GM12878 (cell line): Measurements from ENCODE around the gene CYREN. TPM values are rescaled to one million over a fixed set of nuclear protein-coding genes. Genes with fewer than 3 reads are reported as not detected.

ENCODE experiments used
- ATF2 ChIP-seq: IDR thresholded peaks from 2 replicates; pipeline ENCODE4 v1.6.1; 2012; ENCODE audit warnings: low read length, inconsistent platforms
- BACH1 ChIP-seq: fragments of 450-650 bp; IDR thresholded peaks from 2 replicates; pipeline ENCODE4 v1.6.1; 2017; ENCODE audit warnings: mild to moderate bottlenecking, borderline replicate concordance
- BCL11A ChIP-seq: IDR thresholded peaks from 2 replicates; pipeline ENCODE4 v1.6.1; 2011; ENCODE audit warnings: low read depth, low read length
- BCL3 ChIP-seq: IDR thresholded peaks from 2 replicates; pipeline ENCODE4 v1.6.1; 2011; ENCODE audit warnings: borderline replicate concordance, low read depth, mild to moderate bottlenecking, moderate library complexity, low read length; ENCODE audit not compliant: insufficient read depth, poor library complexity, severe bottlenecking
- BRCA1 ChIP-seq: IDR thresholded peaks from 2 replicates; pipeline ENCODE4 v1.6.1; 2011; ENCODE audit warnings: low read depth, low read length, improper control_type of control experiment
- CREM ChIP-seq: IDR thresholded peaks from 2 replicates; pipeline ENCODE4 v1.6.1; 2014; ENCODE audit warnings: antibody characterized with exemption, low read depth
- EED ChIP-seq: sonication (generic); IDR thresholded peaks from 2 replicates; pipeline ENCODE4 v1.6.1; 2016; ENCODE audit warnings: antibody characterized with exemption, low read depth
- HDAC6 ChIP-seq: fragments of 200-600 bp; sonication (generic); IDR thresholded peaks from one replicate; pipeline ENCODE4 v1.8.0; 2017; ENCODE audit warnings: antibody characterized with exemption; ENCODE audit not compliant: unreplicated experiment
- IRF5 ChIP-seq: fragments of 450-650 bp; IDR thresholded peaks from 2 replicates; pipeline ENCODE4 v1.6.1; 2017; ENCODE audit warnings: borderline replicate concordance
- MAX ChIP-seq: IDR thresholded peaks from 2 replicates; pipeline ENCODE4 v1.6.1; 2012; ENCODE audit warnings: low read depth, low read length, improper control_type of control experiment
- MEF2B ChIP-seq: fragments of 450-650 bp; IDR thresholded peaks from 2 replicates; pipeline ENCODE4 v1.6.1; 2018; ENCODE audit warnings: mild to moderate bottlenecking, moderate library complexity; ENCODE audit not compliant: partially characterized antibody, poor library complexity, severe bottlenecking
- MLLT1 ChIP-seq: fragments of 450-650 bp; IDR thresholded peaks from 2 replicates; pipeline ENCODE4 v1.6.1; 2016; ENCODE audit warnings: mild to moderate bottlenecking
- POLR2AphosphoS2 ChIP-seq: IDR thresholded peaks from 2 replicates; pipeline ENCODE4 v1.6.1; 2011; ENCODE audit warnings: low read depth, mild to moderate bottlenecking, low read length, improper control_type of control experiment, moderate library complexity
- RAD21 ChIP-seq: IDR thresholded peaks from 2 replicates; pipeline ENCODE4 v1.6.1; 2011; ENCODE audit warnings: mild to moderate bottlenecking, low read depth, low read length, moderate library complexity; ENCODE audit not compliant: insufficient read depth
- RELB ChIP-seq: fragments of 450-650 bp; IDR thresholded peaks from 2 replicates; pipeline ENCODE4 v1.6.1; 2017; ENCODE audit warnings: low read depth, mild to moderate bottlenecking, moderate library complexity
- RUNX3 ChIP-seq: IDR thresholded peaks from 2 replicates; pipeline ENCODE4 v1.6.1; 2012; ENCODE audit warnings: low read length, inconsistent platforms
- ZBED1 ChIP-seq: IDR thresholded peaks from 2 replicates; pipeline ENCODE4 v1.6.1; 2016; ENCODE audit warnings: borderline replicate concordance
- ZBTB4 ChIP-seq: fragments of 450-650 bp; formaldehyde crosslinking; IDR thresholded peaks from 2 replicates; pipeline ENCODE4 v1.4.0; 2022; ENCODE audit warnings: mild to moderate bottlenecking, moderate library complexity
- polyA plus RNA-seq, 11 experiments: library from polyadenylated mRNA; depleted of rRNA in 4 of 11; unstranded in 6 of 11; stranded (reverse) in 5 of 11; fragments of >200 nt; fragmentation: Nextera tagmentation in 4 of 11; fragmentation: Illumina TruSeq in 1 of 11; extraction: Ambion mirVana in 4 of 11; extraction: Trizol in 1 of 11; gene quantifications; 1 replicate in 1 of 11; 2 replicates in 10 of 11; pipeline versions ENCODE4 v1.2.1 to v1.2.3, GENCODE V29; 2011 to 2016; ENCODE audit warnings: inconsistent platforms in 2 of 11, missing spikeins in 2 of 11, low read depth in 1 of 11
- total RNA-seq, 4 experiments: library from RNA; depleted of rRNA in 3 of 4; stranded (reverse); fragments of >200 nt in 3 of 4; fragmentation: Illumina TruSeq in 1 of 4; extraction: Trizol in 1 of 4; gene quantifications; 2 replicates each; pipeline versions ENCODE4 v1.2.1 to v1.2.3, GENCODE V29; 2013 to 2021

The CYREN gene
- total and polyA plus RNA-seq, 10 of the 15 experiments (the other 5 are each of a cell fraction or from before 2014, with no cell fraction given) = 8.7 to 64.3 (median 55.7) TPM

GRCh38 chr7:135188298-135188984, 17.9 kb upstream of the CYREN start (continued):
- TF ChIP-seq ATF2 (peak; percentile 46; the same call in 1 of the 2 replicates), RAD21 (no peak), CREM (no peak), ZBED1 (no peak), RELB (peak; percentile 82; the same call in 1 of the 2 replicates), BACH1 (peak; percentile 49; the same call in 1 of the 2 replicates), MLLT1 (peak; percentile 82), MAX (no peak), EED (peak; percentile 35), BCL11A (0 out of 2 replicates have a peak, but pooled peaks have one; percentile 1), ZBTB4 (CRISPR knock-in tag) (no peak), BCL3 (no peak), IRF5 (no peak), POLR2AphosphoS2 (peak; percentile 33; the same call in 1 of the 2 replicates), BRCA1 (no peak), MEF2B (peak; percentile 98), RUNX3 (peak; percentile 46; the same call in 1 of the 2 replicates), HDAC6 (no peak)
